PFSK-1 (cell line): ENCODE measurements around the gene BFAR.

ENCODE experiments used
- POLR2AphosphoS5 ChIP-seq: IDR thresholded peaks from 2 replicates; pipeline ENCODE4 v1.6.1; 2012; ENCODE audit warnings: low read depth, mild to moderate bottlenecking, control low read depth, low read length, moderate library complexity
- SIN3A ChIP-seq: IDR thresholded peaks from 2 replicates; pipeline ENCODE4 v1.6.1; 2012; ENCODE audit warnings: mild to moderate bottlenecking, low read length, moderate library complexity, borderline replicate concordance; ENCODE audit not compliant: insufficient read depth
- TAF1 ChIP-seq: IDR thresholded peaks from 2 replicates; pipeline ENCODE4 v1.6.1; 2012; ENCODE audit warnings: low read length, control low read depth, borderline replicate concordance; ENCODE audit not compliant: insufficient read depth
- TF ChIP-seq, protein P1 (sequence below), 2 experiments: IDR thresholded peaks; 2 replicates each; pipeline versions ENCODE4 v1.6.1 to v1.8.0; 2011 to 2012; ENCODE audit warnings: low read depth in 2 of 2, low read length in 2 of 2, control low read depth in 1 of 2, inconsistent platforms in 1 of 2, mild to moderate bottlenecking in 1 of 2, moderate library complexity in 1 of 2; ENCODE audit not compliant: insufficient read depth in 1 of 2

DNA sequence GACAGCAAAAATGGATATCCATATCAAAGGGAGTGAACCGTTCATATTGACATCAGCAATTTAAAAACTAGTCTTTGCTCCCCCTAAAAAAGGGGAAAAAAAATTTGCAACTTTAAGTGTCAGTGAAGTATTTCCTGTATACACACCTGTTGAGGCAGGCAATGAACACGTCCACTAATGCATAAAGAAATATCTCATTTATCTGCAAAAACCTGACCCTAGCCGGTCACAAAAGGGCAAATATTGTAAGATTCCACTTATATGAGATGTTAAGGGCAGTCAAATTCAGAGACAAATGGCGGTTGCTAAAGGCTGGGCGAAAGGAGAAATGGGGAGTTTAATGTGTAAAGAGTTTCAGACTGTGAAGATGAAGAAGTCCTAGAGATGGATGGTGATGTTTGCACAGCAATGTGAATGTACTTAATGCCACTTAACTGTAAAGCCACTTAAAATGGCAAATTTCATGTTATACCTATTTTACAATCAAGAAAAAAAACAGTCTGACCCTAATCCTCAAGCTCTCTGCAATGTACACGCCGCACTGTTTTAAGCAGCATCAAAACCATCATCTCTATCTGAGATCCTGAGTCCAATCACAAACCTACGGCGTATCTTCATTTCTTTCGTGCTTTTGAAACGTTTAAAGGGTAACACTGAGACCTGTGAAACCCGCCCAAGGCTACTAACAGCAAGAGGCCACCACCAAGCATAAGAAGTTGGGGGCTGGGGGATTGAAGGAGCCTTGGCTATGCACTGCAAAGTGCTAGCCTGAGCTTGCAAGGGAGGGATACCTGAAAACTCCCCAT lies 3.7 kb upstream of the BFAR start:
- TF ChIP-seq TAF1 (no peak), POLR2AphosphoS5 (no peak), SIN3A (no peak)
- TF ChIP-seq, protein P1, sequence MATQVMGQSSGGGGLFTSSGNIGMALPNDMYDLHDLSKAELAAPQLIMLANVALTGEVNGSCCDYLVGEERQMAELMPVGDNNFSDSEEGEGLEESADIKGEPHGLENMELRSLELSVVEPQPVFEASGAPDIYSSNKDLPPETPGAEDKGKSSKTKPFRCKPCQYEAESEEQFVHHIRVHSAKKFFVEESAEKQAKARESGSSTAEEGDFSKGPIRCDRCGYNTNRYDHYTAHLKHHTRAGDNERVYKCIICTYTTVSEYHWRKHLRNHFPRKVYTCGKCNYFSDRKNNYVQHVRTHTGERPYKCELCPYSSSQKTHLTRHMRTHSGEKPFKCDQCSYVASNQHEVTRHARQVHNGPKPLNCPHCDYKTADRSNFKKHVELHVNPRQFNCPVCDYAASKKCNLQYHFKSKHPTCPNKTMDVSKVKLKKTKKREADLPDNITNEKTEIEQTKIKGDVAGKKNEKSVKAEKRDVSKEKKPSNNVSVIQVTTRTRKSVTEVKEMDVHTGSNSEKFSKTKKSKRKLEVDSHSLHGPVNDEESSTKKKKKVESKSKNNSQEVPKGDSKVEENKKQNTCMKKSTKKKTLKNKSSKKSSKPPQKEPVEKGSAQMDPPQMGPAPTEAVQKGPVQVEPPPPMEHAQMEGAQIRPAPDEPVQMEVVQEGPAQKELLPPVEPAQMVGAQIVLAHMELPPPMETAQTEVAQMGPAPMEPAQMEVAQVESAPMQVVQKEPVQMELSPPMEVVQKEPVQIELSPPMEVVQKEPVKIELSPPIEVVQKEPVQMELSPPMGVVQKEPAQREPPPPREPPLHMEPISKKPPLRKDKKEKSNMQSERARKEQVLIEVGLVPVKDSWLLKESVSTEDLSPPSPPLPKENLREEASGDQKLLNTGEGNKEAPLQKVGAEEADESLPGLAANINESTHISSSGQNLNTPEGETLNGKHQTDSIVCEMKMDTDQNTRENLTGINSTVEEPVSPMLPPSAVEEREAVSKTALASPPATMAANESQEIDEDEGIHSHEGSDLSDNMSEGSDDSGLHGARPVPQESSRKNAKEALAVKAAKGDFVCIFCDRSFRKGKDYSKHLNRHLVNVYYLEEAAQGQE (IDR thresholded peaks at IDR 0.05; ENCODE audit: insufficient read depth in 1 of 2, low read depth in 2 of 2, low read length in 2 of 2), result no peak
